ENCODE results near the gene SYNCRIP. TPM values are rescaled to one million over a fixed set of nuclear protein-coding genes. Genes with fewer than 3 reads are reported as not detected.

The SYNCRIP gene
- polyA plus RNA-seq, 1 experiment = 40.4 TPM

DNA sequence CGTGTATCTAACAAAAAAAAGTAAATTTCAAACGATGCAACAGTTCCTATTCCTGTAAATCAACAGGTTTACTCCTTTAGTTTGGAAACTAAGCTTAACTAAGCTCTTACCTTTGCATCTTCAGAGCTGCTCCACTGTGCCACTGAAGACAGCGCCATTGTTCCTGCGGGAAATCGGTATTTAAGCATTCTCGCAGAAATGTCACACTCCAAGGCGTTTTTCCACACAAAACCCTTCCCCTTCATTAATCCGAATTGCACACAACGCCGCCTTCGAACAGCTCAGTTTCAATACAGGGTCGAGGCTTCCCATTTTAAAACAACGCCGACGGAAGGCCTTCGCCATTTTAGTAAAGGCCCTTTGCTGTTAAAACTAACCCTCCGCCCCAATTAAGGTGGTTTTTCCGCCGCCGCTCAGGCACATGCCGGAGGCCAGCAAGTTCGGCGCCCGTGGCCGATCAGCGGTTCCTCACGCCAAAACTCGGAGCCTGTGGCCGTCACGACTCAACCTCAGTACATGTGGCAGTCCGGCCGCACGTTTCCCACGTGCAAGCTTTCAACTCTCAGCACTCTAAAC, 35.4 kb upstream of the SYNCRIP start:
- no peaks in the 10 kb centered on the region for H3K27me3 ChIP-seq (ENCODE audit: control insufficient read depth, insufficient read depth, low read length)
- no peak for TF ChIP-seq CTCF (IDR thresholded peaks at IDR 0.05; ENCODE audit: low read depth, low read length)
- H3K4me3 ChIP-seq (ENCODE audit: low read depth, low read length) = peak overlapping the region; percentile 69
- DNase-seq (ENCODE audit: low read depth, low spot score) = no peak
- H3K27ac ChIP-seq (ENCODE audit: low read depth, low read length) = peak overlapping the region; percentile 62
- ChIA-PET CTCF (interaction anchor here (0.7 to 1.5 kb wide), 6 partner anchors 34 to 141 kb away, joined by 3 to 8 read pairs (median 6); no protein-coding TSS in a partner anchor), POLR2A (interaction anchor here (0.9 to 5.8 kb wide), 33 partner anchors 8 to 317 kb away, joined by 3 to 582 read pairs (median 8); partner anchors contain the start of genes NT5E, SNX14 and SYNCRIP)
- no peaks in the 10 kb centered on the region; the same call in 1 of the 2 replicates for H3K9me3 ChIP-seq (ENCODE audit: control insufficient read depth, insufficient read depth, low read length)

GRCh38 chr6:85677234-85677956, 34.7 kb upstream of the SYNCRIP start:
- H3K9me3 ChIP-seq (ENCODE audit: control insufficient read depth, insufficient read depth, low read length) = no peaks in the 10 kb centered on the region; the same call in 1 of the 2 replicates
- CTCF ChIA-PET = interaction anchor here (0.7 to 1.5 kb wide), 7 partner anchors 33 to 195 kb away, joined by 3 to 8 read pairs (median 5); no protein-coding TSS in a partner anchor
- peak overlapping the region; percentile 69 for H3K4me3 ChIP-seq (ENCODE audit: low read depth, low read length)
- TF ChIP-seq CTCF (IDR thresholded peaks at IDR 0.05; ENCODE audit: low read depth, low read length) = peak; percentile 22; the same call in 1 of the 2 replicates
- H3K27ac ChIP-seq (ENCODE audit: low read depth, low read length) = no peak overlapping the region
- H3K27me3 ChIP-seq (ENCODE audit: control insufficient read depth, insufficient read depth, low read length) = no peaks in the 10 kb centered on the region
- POLR2A ChIA-PET = interaction anchor here (1.4 to 5.8 kb wide), 21 partner anchors 8 to 273 kb away, joined by 3 to 582 read pairs (median 8); partner anchors contain the start of genes NT5E, SNX14 and SYNCRIP
- DNase-seq (ENCODE audit: low read depth, low spot score) = no peak

DNA sequence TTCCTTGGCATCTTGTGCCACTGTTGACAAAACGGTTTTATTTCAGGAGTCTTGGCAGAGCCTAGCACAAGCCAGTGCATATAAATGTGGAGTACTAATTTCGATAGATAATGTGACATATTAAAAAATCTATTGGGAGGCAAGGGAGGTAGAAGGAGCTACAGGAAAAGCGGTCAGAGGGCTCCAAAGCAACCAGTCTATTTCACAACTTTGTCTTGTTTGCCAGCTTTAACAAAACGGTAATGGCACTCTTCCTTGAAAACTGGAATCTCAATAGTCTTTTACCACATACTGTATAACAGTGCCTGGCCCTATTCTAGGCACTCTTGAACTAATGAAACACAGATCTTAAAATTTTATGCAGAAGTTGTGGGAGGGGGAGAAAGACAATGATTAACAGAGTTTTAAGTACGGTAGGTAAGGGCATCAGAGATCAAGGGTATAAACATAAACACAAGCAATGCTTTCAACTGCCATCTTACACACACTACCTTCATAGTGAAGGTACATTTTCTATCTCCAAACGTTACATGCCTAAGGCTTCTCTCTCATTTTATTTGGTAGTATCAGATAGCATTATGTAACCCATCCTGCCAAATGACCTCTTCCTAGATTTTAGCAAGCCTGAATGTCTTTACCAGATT, 33.5 kb upstream of the SYNCRIP start:
- no peak for DNase-seq (ENCODE audit: low read depth, low spot score)
- CTCF ChIA-PET = interaction anchor here (0.7 to 1.0 kb wide), 2 partner anchors 83 to 193 kb away, joined by 3 to 4 read pairs; no protein-coding TSS in a partner anchor
- H3K4me3 ChIP-seq (ENCODE audit: low read depth, low read length) = peak overlapping the region; percentile 69
- H3K27ac ChIP-seq (ENCODE audit: low read depth, low read length) = no peak overlapping the region
- H3K9me3 ChIP-seq (ENCODE audit: control insufficient read depth, insufficient read depth, low read length) = no peaks in the 10 kb centered on the region; the same call in 1 of the 2 replicates
- POLR2A ChIA-PET = interaction anchor here (0.8 to 5.8 kb wide), 2 partner anchors 16 to 34 kb away, joined by 3 to 582 read pairs; partner anchors contain the start of gene SYNCRIP
- no peak for TF ChIP-seq CTCF (IDR thresholded peaks at IDR 0.05; ENCODE audit: low read depth, low read length)
- H3K27me3 ChIP-seq (ENCODE audit: control insufficient read depth, insufficient read depth, low read length) = no peaks in the 10 kb centered on the region

- DNase-seq (ENCODE audit: low read depth, low spot score) = no peak
- H3K4me3 ChIP-seq (ENCODE audit: low read depth, low read length) = peak overlapping the region; percentile 69
- H3K9me3 ChIP-seq (ENCODE audit: control insufficient read depth, insufficient read depth, low read length) = no peaks in the 10 kb centered on the region; the same call in 1 of the 2 replicates
- TF ChIP-seq CTCF (IDR thresholded peaks at IDR 0.05; ENCODE audit: low read depth, low read length) = no peak
- CTCF ChIA-PET = interaction anchor here (0.7 to 1.0 kb wide), 2 partner anchors 30 to 82 kb away, joined by 3 read pairs; no protein-coding TSS in a partner anchor
- H3K27ac ChIP-seq (ENCODE audit: low read depth, low read length) = no peak overlapping the region
- POLR2A ChIA-PET = interaction anchor here (0.7 to 5.8 kb wide), 2 partner anchors 33 to 48 kb away, joined by 9 to 582 read pairs; partner anchors contain the start of gene SYNCRIP
- H3K27me3 ChIP-seq (ENCODE audit: control insufficient read depth, insufficient read depth, low read length) = no peaks in the 10 kb centered on the region
These were observed 32.5 kb upstream of the SYNCRIP start for GRCh38 chr6:85675030-85675819.
